ENCODE results near the gene ZNF175. TPM values are rescaled to one million over a fixed set of nuclear protein-coding genes. Genes with fewer than 3 reads are reported as not detected.
A peak's percentile ranks its signal among the peaks of the same experiment; 100 is the strongest.

The ZNF175 gene
- total and polyA plus RNA-seq, 2 experiments from 2014 or later: 1.1 to 4.1 TPM

GRCh38 chr19:51567583-51567982 lies 3.5 kb upstream of the ZNF175 start:
- Histone ChIP-seq H2AFZ (no peak overlapping the region), H3K4me1 (ENCODE audit: insufficient read depth) (no peaks in the 10 kb centered on the region), H3K36me3 (replicated peaks; ENCODE audit: insufficient read depth, low read depth) (no peaks in the 10 kb centered on the region), H4K20me1 (ENCODE audit: insufficient read depth, poor library complexity, severe bottlenecking) (no peaks in the 10 kb centered on the region), H3K27ac (no peak overlapping the region), H3K4me3 (no peak overlapping the region), H3K9me2 (replicated peaks; ENCODE audit: insufficient read depth) (no peaks in the 10 kb centered on the region), H3K4me2 (no peak overlapping the region), H3K9me3 (ENCODE audit: low read depth) (no peaks in the 10 kb centered on the region), H3K27me3 (no peaks in the 10 kb centered on the region), H3K79me2 (peaks cover 7% of the 10 kb centered on the region)
- no peak for DNase-seq (ENCODE audit: low spot score)
- WGBS (ENCODE audit: low lambda C conversion rate, missing lambda C conversion rate): 75% methylated on average over 4 of the region's 4 CpGs
- no peak for TF ChIP-seq EZH2phosphoT487 (IDR thresholded peaks at IDR 0.05; ENCODE audit: low read depth, severe bottlenecking, unreplicated experiment)

- no peak overlapping the region for H3K27ac ChIP-seq
- WGBS (ENCODE audit: low lambda C conversion rate, missing lambda C conversion rate): 68% methylated on average over 1 of the region's 1 CpG
- H3K79me2 ChIP-seq: peaks cover 10% of the 10 kb centered on the region
- no peak overlapping the region for H3K4me3 ChIP-seq
- DNase-seq (ENCODE audit: low spot score): no peak
- no peak overlapping the region for H3K4me2 ChIP-seq
- no peaks in the 10 kb centered on the region for H3K4me1 ChIP-seq (ENCODE audit: insufficient read depth)
- no peak overlapping the region for H2AFZ ChIP-seq
- no peaks in the 10 kb centered on the region for H3K36me3 ChIP-seq (replicated peaks; ENCODE audit: insufficient read depth, low read depth)
- TF ChIP-seq CTCF (IDR thresholded peaks at IDR 0.05; ENCODE audit: poor library complexity) (no peak), EZH2phosphoT487 (IDR thresholded peaks at IDR 0.05; ENCODE audit: low read depth, severe bottlenecking, unreplicated experiment) (no peak), EZH2 (IDR thresholded peaks at IDR 0.05; ENCODE audit: borderline replicate concordance) (no peak)
- no peaks in the 10 kb centered on the region for H3K9me2 ChIP-seq (replicated peaks; ENCODE audit: insufficient read depth)
- no peaks in the 10 kb centered on the region for H4K20me1 ChIP-seq (ENCODE audit: insufficient read depth, poor library complexity, severe bottlenecking)
- no peaks in the 10 kb centered on the region for H3K9me3 ChIP-seq (ENCODE audit: low read depth)
- H3K27me3 ChIP-seq: no peaks in the 10 kb centered on the region
Observed at GRCh38 chr19:51568456-51568855, 2.6 kb upstream of the ZNF175 start.

- Histone ChIP-seq H3K9me2 (replicated peaks; ENCODE audit: insufficient read depth) (no peaks in the 10 kb centered on the region), H3K79me2 (peaks cover 10% of the 10 kb centered on the region), H4K20me1 (ENCODE audit: insufficient read depth, poor library complexity, severe bottlenecking) (no peaks in the 10 kb centered on the region), H3K4me2 (peak overlapping the region; percentile 77), H3K36me3 (replicated peaks; ENCODE audit: insufficient read depth, low read depth) (peaks cover 3% of the 10 kb centered on the region), H3K4me3 (peak overlapping the region; percentile 14), H3K4me1 (ENCODE audit: insufficient read depth) (no peaks in the 10 kb centered on the region), H3K27ac (no peak overlapping the region), H3K9me3 (ENCODE audit: low read depth) (no peaks in the 10 kb centered on the region), H2AFZ (no peak overlapping the region), H3K27me3 (no peaks in the 10 kb centered on the region)
- WGBS (ENCODE audit: low lambda C conversion rate, missing lambda C conversion rate): 46% methylated on average over 8 of the region's 8 CpGs
- TF ChIP-seq EZH2phosphoT487 (IDR thresholded peaks at IDR 0.05; ENCODE audit: low read depth, severe bottlenecking, unreplicated experiment): no peak
- no peak for TF ChIP-seq CTCF (IDR thresholded peaks at IDR 0.05; ENCODE audit: poor library complexity)
- TF ChIP-seq EZH2 (IDR thresholded peaks at IDR 0.05; ENCODE audit: borderline replicate concordance): no peak
- DNase-seq (ENCODE audit: low spot score): no peak
Observed at GRCh38 chr19:51571599-51571998, 516 bp downstream of the ZNF175 start.

GRCh38 chr19:51572410-51572809 lies 1.3 kb downstream of the ZNF175 start:
- Histone ChIP-seq H3K4me2 (peak overlapping the region; percentile 77), H3K4me3 (no peak overlapping the region), H3K9me2 (replicated peaks; ENCODE audit: insufficient read depth) (no peaks in the 10 kb centered on the region), H3K4me1 (ENCODE audit: insufficient read depth) (no peaks in the 10 kb centered on the region), H2AFZ (no peak overlapping the region), H3K9me3 (ENCODE audit: low read depth) (no peaks in the 10 kb centered on the region), H3K79me2 (peaks cover 10% of the 10 kb centered on the region), H4K20me1 (ENCODE audit: insufficient read depth, poor library complexity, severe bottlenecking) (no peaks in the 10 kb centered on the region), H3K27ac (no peak overlapping the region), H3K27me3 (no peaks in the 10 kb centered on the region), H3K36me3 (replicated peaks; ENCODE audit: insufficient read depth, low read depth) (peaks cover 3% of the 10 kb centered on the region)
- 64% methylated on average over 3 of the region's 3 CpGs for WGBS (ENCODE audit: low lambda C conversion rate, missing lambda C conversion rate)
- no peak for TF ChIP-seq CTCF (IDR thresholded peaks at IDR 0.05; ENCODE audit: poor library complexity)
- no peak for TF ChIP-seq EZH2 (IDR thresholded peaks at IDR 0.05; ENCODE audit: borderline replicate concordance)
- TF ChIP-seq EZH2phosphoT487 (IDR thresholded peaks at IDR 0.05; ENCODE audit: low read depth, severe bottlenecking, unreplicated experiment): no peak
- no peak for DNase-seq (ENCODE audit: low spot score)

Measured in hepatocyte (in vitro differentiated cells).